ENCODE data around the gene GZMM. TPM values are rescaled to one million over a fixed set of nuclear protein-coding genes. Genes with fewer than 3 reads are reported as not detected.
A peak's percentile ranks its signal among the peaks of the same experiment; 100 is the strongest.

Gene GZMM
- total RNA-seq, 1 donor from 2014 or later: 0.47 TPM

- Mint-ChIP-seq H3K9me3 (ENCODE audit: unreplicated experiment) (peaks cover 5% of the 10 kb centered on the region), H3K27ac (ENCODE audit: unreplicated experiment) (no peak overlapping the region), H3K4me1 (ENCODE audit: low read depth, unreplicated experiment) (peaks cover 4% of the 10 kb centered on the region), H3K4me3 (ENCODE audit: unreplicated experiment) (peak overlapping the region; percentile 70), H3K27me3 (ENCODE audit: unreplicated experiment) (peaks cover 7% of the 10 kb centered on the region), H3K36me3 (ENCODE audit: unreplicated experiment) (no peaks in the 10 kb centered on the region)
- no peak for DNase-seq
- TF ChIP-seq CTCF (IDR thresholded peaks at IDR 0.05; ENCODE audit: partially characterized antibody, unreplicated experiment): no peak
Measured at GRCh38 chr19:591099-591958, 47.5 kb downstream of the GZMM start.

GRCh38 chr19:592101-592500 lies 48.2 kb downstream of the GZMM start:
- no peak overlapping the region for H3K27ac Mint-ChIP-seq (ENCODE audit: unreplicated experiment)
- H3K9me3 Mint-ChIP-seq (ENCODE audit: unreplicated experiment): peaks cover 5% of the 10 kb centered on the region
- DNase-seq: no peak
- H3K4me1 Mint-ChIP-seq (ENCODE audit: low read depth, unreplicated experiment): peaks cover 4% of the 10 kb centered on the region
- TF ChIP-seq CTCF (IDR thresholded peaks at IDR 0.05; ENCODE audit: partially characterized antibody, unreplicated experiment): no peak
- H3K4me3 Mint-ChIP-seq (ENCODE audit: unreplicated experiment): peak overlapping the region; percentile 25
- H3K27me3 Mint-ChIP-seq (ENCODE audit: unreplicated experiment): peaks cover 5% of the 10 kb centered on the region
- H3K36me3 Mint-ChIP-seq (ENCODE audit: unreplicated experiment): no peaks in the 10 kb centered on the region

- Mint-ChIP-seq H3K9me3 (ENCODE audit: unreplicated experiment) (peaks cover 5% of the 10 kb centered on the region), H3K27me3 (ENCODE audit: unreplicated experiment) (peaks cover 5% of the 10 kb centered on the region), H3K27ac (ENCODE audit: unreplicated experiment) (no peak overlapping the region), H3K4me1 (ENCODE audit: low read depth, unreplicated experiment) (peaks cover 3% of the 10 kb centered on the region), H3K36me3 (ENCODE audit: unreplicated experiment) (no peaks in the 10 kb centered on the region), H3K4me3 (ENCODE audit: unreplicated experiment) (no peak overlapping the region)
- no peak for TF ChIP-seq CTCF (IDR thresholded peaks at IDR 0.05; ENCODE audit: partially characterized antibody, unreplicated experiment)
- DNase-seq: no peak
Measured at GRCh38 chr19:593055-593454, 49.2 kb downstream of the GZMM start.

- Mint-ChIP-seq H3K36me3 (ENCODE audit: unreplicated experiment) (no peaks in the 10 kb centered on the region), H3K27me3 (ENCODE audit: unreplicated experiment) (peaks cover 5% of the 10 kb centered on the region), H3K27ac (ENCODE audit: unreplicated experiment) (no peak overlapping the region), H3K4me1 (ENCODE audit: low read depth, unreplicated experiment) (peaks cover 3% of the 10 kb centered on the region), H3K9me3 (ENCODE audit: unreplicated experiment) (peaks cover 5% of the 10 kb centered on the region), H3K4me3 (ENCODE audit: unreplicated experiment) (no peak overlapping the region)
- no peak for TF ChIP-seq CTCF (IDR thresholded peaks at IDR 0.05; ENCODE audit: partially characterized antibody, unreplicated experiment)
- no peak for DNase-seq
Measured at GRCh38 chr19:593505-593904, 49.7 kb downstream of the GZMM start.

- H3K4me1 Mint-ChIP-seq (ENCODE audit: low read depth, unreplicated experiment): peaks cover 3% of the 10 kb centered on the region
- TF ChIP-seq CTCF (IDR thresholded peaks at IDR 0.05; ENCODE audit: partially characterized antibody, unreplicated experiment): no peak
- no peak overlapping the region for H3K4me3 Mint-ChIP-seq (ENCODE audit: unreplicated experiment)
Measured at GRCh38 chr19:594265-594870, 50.5 kb downstream of the GZMM start.

More at GRCh38 chr19:594265-594870, 50.5 kb downstream of the GZMM start:
- Mint-ChIP-seq H3K9me3 (ENCODE audit: unreplicated experiment) (peaks cover 5% of the 10 kb centered on the region), H3K27me3 (ENCODE audit: unreplicated experiment) (peaks cover 5% of the 10 kb centered on the region), H3K36me3 (ENCODE audit: unreplicated experiment) (no peaks in the 10 kb centered on the region), H3K27ac (ENCODE audit: unreplicated experiment) (no peak overlapping the region)
- no peak for DNase-seq

All from glutamatergic neuron (in vitro differentiated cells).